GM23338 (cell line): ENCODE data around the gene CHN2.

Experiments used
- EZH2 ChIP-seq: fragments of 200-600 bp; sonication (generic); IDR thresholded peaks from one replicate; pipeline ENCODE4 v1.8.0; 2017; ENCODE audit warnings: antibody characterized with exemption, mild to moderate bottlenecking, low read depth; ENCODE audit not compliant: unreplicated experiment
- EZH2phosphoT487 ChIP-seq: fragments of 200-600 bp; sonication (generic); IDR thresholded peaks from one replicate; pipeline ENCODE4 v1.8.1; 2018; ENCODE audit warnings: antibody characterized with exemption; ENCODE audit not compliant: unreplicated experiment

GRCh38 chr7:29508608-29509007 lies 314.0 kb downstream of the CHN2 start:
- no peak for TF ChIP-seq EZH2
- no peak for TF ChIP-seq EZH2phosphoT487
